Neural cell (in vitro differentiated cells): ENCODE data around the gene DCAF15. TPM values are rescaled to one million over a fixed set of nuclear protein-coding genes. Genes with fewer than 3 reads are reported as not detected.

Experiments
- H2AFZ ChIP-seq: fragments of 200-600, 300-800 bp; sonication (generic), shearing (Covaris generic); 2 replicates; pipeline ENCODE4 v1.6.0; 2014; ENCODE audit warnings: low read depth, mild to moderate bottlenecking, antibody characterized with exemption, low read length, moderate library complexity
- H3F3A ChIP-seq: fragments of 200-600 bp; shearing (Covaris generic); 2 replicates; pipeline ENCODE4 v1.6.1; 2016; ENCODE audit warnings: mild to moderate bottlenecking, moderate library complexity, mixed read lengths, antibody characterized with exemption, low read length; ENCODE audit not compliant: insufficient read depth, poor library complexity, severe bottlenecking
- H3K27ac ChIP-seq: fragments of 200-600, 300-800 bp; sonication (generic), shearing (Covaris generic); 2 replicates; pipeline ENCODE4 v1.5.1; 2014; ENCODE audit warnings: mild to moderate bottlenecking, low read length, moderate library complexity
- H3K27me3 ChIP-seq: fragments of 300-800, 200-600 bp; sonication (generic), shearing (Covaris generic); 2 replicates; pipeline ENCODE4 v1.6.0; 2014; ENCODE audit warnings: mild to moderate bottlenecking, low read depth, low read length, moderate library complexity; ENCODE audit not compliant: insufficient read depth
- H3K36me3 ChIP-seq: fragments of 300-800, 200-600 bp; sonication (generic), shearing (Covaris generic); 2 replicates; pipeline ENCODE4 v1.5.1; 2014; ENCODE audit warnings: mild to moderate bottlenecking, antibody characterized with exemption, low read length, moderate library complexity; ENCODE audit not compliant: insufficient read depth
- H3K4me2 ChIP-seq: fragments of 300-800, 200-600 bp; sonication (generic), shearing (Covaris generic); 2 replicates; pipeline ENCODE4 v1.6.0; 2014; ENCODE audit warnings: mild to moderate bottlenecking, low read length
- H3K4me3 ChIP-seq: fragments of 300-800, 200-600 bp; sonication (generic), shearing (Covaris generic); 2 replicates; pipeline ENCODE4 v1.5.1; 2014; ENCODE audit warnings: mild to moderate bottlenecking, low read length, moderate library complexity
- H3K79me2 ChIP-seq: fragments of 200-600 bp; shearing (Covaris generic); replicated peaks from 2 replicates; pipeline ENCODE4 v1.6.0; 2014; ENCODE audit warnings: mild to moderate bottlenecking, low read length, moderate library complexity; ENCODE audit not compliant: insufficient read depth
- H3K9ac ChIP-seq: fragments of 300-800, 200-600 bp; sonication (generic), shearing (Covaris generic); 2 replicates; pipeline ENCODE4 v1.6.1; 2016; ENCODE audit warnings: mild to moderate bottlenecking, low read length, mixed read lengths
- H3K9me2 ChIP-seq: fragments of 200-600 bp; shearing (Covaris generic); 2 replicates; pipeline ENCODE4 v1.6.1; 2016; ENCODE audit warnings: mild to moderate bottlenecking, low read length, mixed read lengths; ENCODE audit not compliant: insufficient read depth
- H3K9me3 ChIP-seq: fragments of 200-600, 300-800 bp; sonication (generic), shearing (Covaris generic); 2 replicates; pipeline ENCODE4 v1.6.1; 2016; ENCODE audit warnings: mild to moderate bottlenecking, mixed run types, low read length, moderate library complexity, mixed read lengths
- H4K20me1 ChIP-seq: fragments of 200-600 bp; shearing (Covaris generic); 2 replicates; pipeline ENCODE4 v1.6.1; 2016; ENCODE audit warnings: mild to moderate bottlenecking, mixed run types; ENCODE audit not compliant: insufficient read depth
- CTCF ChIP-seq: fragments of 450-650 bp; IDR thresholded peaks from 2 replicates; pipeline ENCODE4 v1.5.1; 2014; ENCODE audit warnings: antibody characterized with exemption, mild to moderate bottlenecking, moderate library complexity; ENCODE audit not compliant: poor library complexity, severe bottlenecking
- EP300 ChIP-seq: fragments of 450-650 bp; conservative IDR thresholded peaks from 2 replicates; pipeline ENCODE4 v1.6.1; 2014; ENCODE audit warnings: antibody characterized with exemption, mild to moderate bottlenecking, moderate library complexity; ENCODE audit not compliant: poor library complexity, severe bottlenecking
- EZH2 ChIP-seq: fragments of 200-600, 300-800 bp; shearing (Covaris generic), sonication (generic); IDR thresholded peaks from 2 replicates; pipeline ENCODE4 v1.6.1; 2014; ENCODE audit warnings: antibody characterized with exemption, low read length, borderline replicate concordance, mild to moderate bottlenecking; ENCODE audit not compliant: insufficient read depth, poor library complexity, severe bottlenecking
- MXI1 ChIP-seq: fragments of 450-650 bp; conservative IDR thresholded peaks from 2 replicates; pipeline ENCODE4 v1.6.1; 2014; ENCODE audit warnings: antibody characterized with exemption, mild to moderate bottlenecking; ENCODE audit not compliant: poor library complexity, severe bottlenecking
- POLR2AphosphoS5 ChIP-seq: IDR thresholded peaks from 2 replicates; pipeline ENCODE4 v1.6.1; 2012
- RAD21 ChIP-seq: fragments of 450-650 bp; conservative IDR thresholded peaks from 2 replicates; pipeline ENCODE4 v1.6.1; 2014; ENCODE audit warnings: antibody characterized with exemption, mild to moderate bottlenecking, moderate library complexity
- REST ChIP-seq: IDR thresholded peaks from 2 replicates; pipeline ENCODE4 v1.6.1; 2012; ENCODE audit warnings: borderline replicate concordance
- SMC3 ChIP-seq: fragments of 450-650 bp; conservative IDR thresholded peaks from 2 replicates; pipeline ENCODE4 v1.6.1; 2014; ENCODE audit warnings: antibody characterized with exemption, mild to moderate bottlenecking, moderate library complexity; ENCODE audit not compliant: poor library complexity
- TAF1 ChIP-seq: IDR thresholded peaks from 2 replicates; pipeline ENCODE4 v1.6.1; 2012; ENCODE audit warnings: low read depth
- polyA plus RNA-seq: library from polyadenylated mRNA; depleted of rRNA; stranded (reverse); fragments of >200 nt; gene quantifications from 2 replicates; pipeline ENCODE4 v1.2.3, GENCODE V29; 2014

The DCAF15 gene
- polyA plus RNA-seq, 1 donor from 2014 or later, result 39.4 TPM

- no peak for TF ChIP-seq RAD21
- no peak for TF ChIP-seq TAF1
- TF ChIP-seq EZH2, result no peak
- TF ChIP-seq REST, result no peak
- TF ChIP-seq SMC3, result no peak
- TF ChIP-seq MXI1, result no peak
- TF ChIP-seq EP300, result no peak
- TF ChIP-seq POLR2AphosphoS5, result no peak
- no peak for TF ChIP-seq CTCF
- no peaks in the 10 kb centered on the region for H3K9me2 ChIP-seq
- H2AFZ ChIP-seq, result peak overlapping the region; percentile 65
- no peaks in the 10 kb centered on the region for H4K20me1 ChIP-seq
- no peaks in the 10 kb centered on the region for H3F3A ChIP-seq
- peak overlapping the region; percentile 74 for H3K4me3 ChIP-seq
- no peaks in the 10 kb centered on the region for H3K9me3 ChIP-seq
- peak overlapping the region; percentile 95 for H3K9ac ChIP-seq
- no peaks in the 10 kb centered on the region for H3K27me3 ChIP-seq
- H3K79me2 ChIP-seq, result peaks cover 19% of the 10 kb centered on the region
- peak overlapping the region; percentile 98 for H3K27ac ChIP-seq
- no peaks in the 10 kb centered on the region for H3K36me3 ChIP-seq
- H3K4me2 ChIP-seq, result no peak overlapping the region
These were observed 53.2 kb downstream of the DCAF15 start for GRCh38 chr19:14005349-14006084.

GRCh38 chr19:14006085-14006765 is 53.9 kb downstream of the DCAF15 start, which contains the start of gene RFX1:
TSS of gene RFX1 (minus strand) at chr19:14006320. CDS start at chr19:13993843, 12,477 bp downstream.
- Histone ChIP-seq H3K27ac (peak within 1 kb of the TSS; percentile 98), H4K20me1 (no peaks in the 10 kb centered on the region), H3K4me2 (no peak within 1 kb of the TSS), H3K9me3 (no peaks in the 10 kb centered on the region), H3K36me3 (no peaks in the 10 kb centered on the region), H2AFZ (peak within 1 kb of the TSS; percentile 96), H3K27me3 (no peaks in the 10 kb centered on the region), H3F3A (no peaks in the 10 kb centered on the region), H3K4me3 (peak within 1 kb of the TSS; percentile 74), H3K9me2 (no peaks in the 10 kb centered on the region), H3K79me2 (peaks cover 12% of the 10 kb centered on the region), H3K9ac (peak within 1 kb of the TSS; percentile 95)
- peak; percentile 59 for TF ChIP-seq CTCF
- TF ChIP-seq TAF1, result no peak
- no peak for TF ChIP-seq RAD21
- peak; percentile 92 for TF ChIP-seq MXI1
- peak; percentile 34 for TF ChIP-seq POLR2AphosphoS5
- TF ChIP-seq EP300, result peak; percentile 69
- TF ChIP-seq REST, result no peak
